ENCODE results near the gene CIAPIN1.

GRCh38 chr16:57474671-57475661 lies 27.8 kb upstream of the CIAPIN1 start:
- TF ChIP-seq POLR2A (IDR thresholded peaks at IDR 0.05) (no peak), POLR2AphosphoS5 (IDR thresholded peaks at IDR 0.05) (no peak)

Measured in suprapubic skin (tissue), 4 donors.